ENCODE results near the gene RBM19. TPM values are rescaled to one million over a fixed set of nuclear protein-coding genes. Genes with fewer than 3 reads are reported as not detected.

The RBM19 gene
- total RNA-seq, 1 donor from 2014 or later = 33.6 TPM

DNA sequence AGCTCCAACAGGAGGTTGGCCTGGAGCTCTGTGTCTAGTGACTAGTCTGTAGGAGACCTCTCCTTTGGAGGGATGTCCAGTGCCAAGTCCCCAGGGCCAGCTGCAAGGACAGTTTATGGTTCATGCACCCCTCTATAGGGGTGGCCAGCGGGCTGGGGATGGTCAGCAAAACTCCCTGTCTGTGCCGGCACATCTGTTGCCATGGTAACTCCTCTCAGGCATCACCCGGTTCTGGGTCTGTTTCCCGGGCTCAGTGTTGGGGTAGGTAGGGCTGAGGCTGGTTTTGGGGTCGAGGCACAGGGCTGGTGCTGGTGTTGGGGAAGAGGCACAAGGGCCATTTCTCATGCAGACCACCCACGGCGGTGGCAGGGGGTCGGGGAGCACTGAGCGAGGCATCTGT is 196.8 kb downstream of the RBM19 start:
- no peak overlapping the region for H3K4me3 ChIP-seq
- no peaks in the 10 kb centered on the region for H3K4me1 ChIP-seq
- peaks cover 34% of the 10 kb centered on the region for H3K27me3 ChIP-seq (ENCODE audit: low read depth)
- no peaks in the 10 kb centered on the region for H3K36me3 ChIP-seq
- TF ChIP-seq, protein P1, sequence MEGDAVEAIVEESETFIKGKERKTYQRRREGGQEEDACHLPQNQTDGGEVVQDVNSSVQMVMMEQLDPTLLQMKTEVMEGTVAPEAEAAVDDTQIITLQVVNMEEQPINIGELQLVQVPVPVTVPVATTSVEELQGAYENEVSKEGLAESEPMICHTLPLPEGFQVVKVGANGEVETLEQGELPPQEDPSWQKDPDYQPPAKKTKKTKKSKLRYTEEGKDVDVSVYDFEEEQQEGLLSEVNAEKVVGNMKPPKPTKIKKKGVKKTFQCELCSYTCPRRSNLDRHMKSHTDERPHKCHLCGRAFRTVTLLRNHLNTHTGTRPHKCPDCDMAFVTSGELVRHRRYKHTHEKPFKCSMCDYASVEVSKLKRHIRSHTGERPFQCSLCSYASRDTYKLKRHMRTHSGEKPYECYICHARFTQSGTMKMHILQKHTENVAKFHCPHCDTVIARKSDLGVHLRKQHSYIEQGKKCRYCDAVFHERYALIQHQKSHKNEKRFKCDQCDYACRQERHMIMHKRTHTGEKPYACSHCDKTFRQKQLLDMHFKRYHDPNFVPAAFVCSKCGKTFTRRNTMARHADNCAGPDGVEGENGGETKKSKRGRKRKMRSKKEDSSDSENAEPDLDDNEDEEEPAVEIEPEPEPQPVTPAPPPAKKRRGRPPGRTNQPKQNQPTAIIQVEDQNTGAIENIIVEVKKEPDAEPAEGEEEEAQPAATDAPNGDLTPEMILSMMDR (IDR thresholded peaks at IDR 0.05) = no peak
- no peak overlapping the region for H3K27ac ChIP-seq
- ATAC-seq (no peak), DNase-seq (no peak)
- H3K9me3 ChIP-seq = no peaks in the 10 kb centered on the region
- intact Hi-C loops (cut with DNase I) = no loop called here

DNA sequence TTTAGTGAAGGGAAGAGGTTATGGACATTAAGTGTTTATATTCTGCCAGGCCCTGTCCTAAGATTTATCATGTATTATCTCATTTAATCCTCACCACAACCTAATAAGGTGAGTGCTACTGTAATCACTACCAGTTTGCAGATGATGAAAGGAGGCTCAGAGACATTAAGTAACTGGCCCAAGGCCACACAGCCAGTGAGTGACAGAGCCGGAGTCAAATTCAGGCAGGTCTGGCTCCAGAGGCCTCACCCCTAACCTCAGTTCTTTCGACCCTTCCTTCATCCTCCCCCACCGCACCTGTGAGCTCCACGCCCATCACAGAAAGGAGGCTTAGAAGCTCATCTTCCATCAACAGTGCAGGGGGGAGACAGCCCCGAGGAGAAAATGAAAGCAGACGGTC is 197.3 kb downstream of the RBM19 start:
- ATAC-seq = no peak
- Histone ChIP-seq H3K9me3 (no peaks in the 10 kb centered on the region), H3K27ac (no peak overlapping the region), H3K36me3 (no peaks in the 10 kb centered on the region), H3K4me1 (no peaks in the 10 kb centered on the region), H3K27me3 (ENCODE audit: low read depth) (peaks cover 39% of the 10 kb centered on the region), H3K4me3 (no peak overlapping the region)
- TF ChIP-seq, protein P1 (IDR thresholded peaks at IDR 0.05) = no peak
- intact Hi-C loops (cut with DNase I) = no loop called here
- no peak for DNase-seq

DNA sequence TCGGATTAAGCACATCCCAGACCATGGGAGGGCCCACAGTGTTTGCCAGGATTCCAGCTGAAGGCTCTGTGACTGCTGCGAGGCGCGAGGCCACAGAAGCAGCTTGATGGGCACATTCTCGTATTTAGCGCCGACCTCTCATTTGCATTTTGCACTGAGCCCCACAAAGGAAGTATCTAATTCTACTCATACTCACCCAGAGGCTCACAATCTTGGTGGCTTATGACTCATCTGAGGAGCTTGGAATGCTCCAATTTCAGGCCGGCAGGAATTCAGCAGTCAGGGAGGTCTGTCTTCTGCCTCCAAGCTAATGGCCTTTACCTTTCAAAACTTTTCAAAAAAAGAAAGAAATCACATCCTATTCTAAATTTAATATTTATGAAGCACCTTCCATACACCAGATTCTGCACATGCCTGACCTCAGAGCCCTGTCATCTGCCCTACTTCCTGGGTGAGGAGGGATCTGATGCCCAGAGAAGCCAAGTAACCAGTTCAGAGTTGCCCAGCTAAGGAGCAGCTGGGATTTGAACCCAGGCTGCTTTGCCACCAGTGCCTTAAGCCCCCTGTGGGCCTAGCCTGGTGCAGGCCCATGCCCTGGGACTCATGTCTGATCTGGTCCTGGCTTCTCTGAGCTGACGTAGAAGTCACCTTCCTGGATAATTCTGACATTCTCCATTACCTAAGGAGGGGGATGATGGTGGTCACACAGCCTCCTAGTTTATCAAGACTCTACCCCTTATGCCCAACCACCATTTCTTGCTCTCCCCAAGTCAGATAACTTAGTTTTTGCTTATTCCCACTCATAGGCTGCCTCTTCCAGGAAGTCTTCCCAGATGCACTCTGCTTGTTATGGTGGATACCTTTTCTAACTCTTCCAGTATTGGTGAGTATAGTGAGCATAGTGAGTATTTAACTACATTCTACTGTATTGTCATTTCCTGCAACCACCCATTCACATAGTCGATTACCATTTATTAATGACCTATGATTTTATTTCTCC is 198.9 kb downstream of the RBM19 start:
- Histone ChIP-seq H3K27me3 (ENCODE audit: low read depth) (peaks cover 54% of the 10 kb centered on the region), H3K27ac (no peak overlapping the region), H3K4me3 (no peak overlapping the region), H3K36me3 (no peaks in the 10 kb centered on the region), H3K4me1 (no peaks in the 10 kb centered on the region), H3K9me3 (no peaks in the 10 kb centered on the region)
- intact Hi-C loops (cut with DNase I) = no loop called here
- TF ChIP-seq, protein P1 (IDR thresholded peaks at IDR 0.05) = no peak
- no peak for ATAC-seq
- DNase-seq = no peak
